Effector memory CD8-positive, alpha-beta T cell (primary cell): Measurements from ENCODE around the gene SHISA2.
A peak's percentile ranks its signal among the peaks of the same experiment; 100 is the strongest.

ENCODE experiments used
- ATAC-seq: fragments of 150-1000 bp; cut with Tn5 transposase; replicated peaks from 2 replicates; pipeline ENCODE4 v1.10.0; 2021; ENCODE audit warnings: mild to moderate bottlenecking, moderate library complexity
- DNase-seq, 3 experiments: peaks; one replicate each; pipeline ENCODE4 v3.0.0; 2021
- H3K27ac Mint-ChIP-seq, 2 donors: one replicate each; pipeline ENCODE4 v1.8.0; 2022; ENCODE audit warnings: mild to moderate bottlenecking in 2 of 2, mixed read lengths in 2 of 2, moderate library complexity in 2 of 2
- H3K27me3 Mint-ChIP-seq, 2 donors: one replicate each; pipeline ENCODE4 v1.8.0; 2022; ENCODE audit warnings: mixed read lengths in 2 of 2
- H3K36me3 Mint-ChIP-seq: one replicate; pipeline ENCODE4 v1.8.0; 2022; ENCODE audit warnings: mild to moderate bottlenecking, moderate library complexity, mixed read lengths; ENCODE audit not compliant: insufficient read depth
- H3K4me1 Mint-ChIP-seq, 2 donors: one replicate each; pipeline ENCODE4 v1.8.0; 2022; ENCODE audit warnings: low read depth in 2 of 2, mixed read lengths in 2 of 2
- H3K4me3 Mint-ChIP-seq, 2 donors: one replicate each; pipeline ENCODE4 v1.8.0; 2022; ENCODE audit warnings: mild to moderate bottlenecking in 2 of 2, mixed read lengths in 2 of 2, moderate library complexity in 2 of 2
- H3K9me3 Mint-ChIP-seq, 2 donors: one replicate each; pipeline ENCODE4 v1.8.0; 2022; ENCODE audit warnings: mixed read lengths in 2 of 2

SHISA2 gene

GRCh38 chr13:26019881-26020870, 31.6 kb downstream of the SHISA2 start:
- no peak overlapping the region for H3K27ac Mint-ChIP-seq
- DNase-seq, result no peak
- H3K36me3 Mint-ChIP-seq, result no peaks in the 10 kb centered on the region
- no peaks in the 10 kb centered on the region for H3K4me1 Mint-ChIP-seq
- peaks cover 10 to 35% of the 10 kb centered on the region in 2 donors for H3K27me3 Mint-ChIP-seq
- no peak for ATAC-seq
- H3K9me3 Mint-ChIP-seq, result no peaks in the 10 kb centered on the region
- H3K4me3 Mint-ChIP-seq, result no peak overlapping the region

DNA sequence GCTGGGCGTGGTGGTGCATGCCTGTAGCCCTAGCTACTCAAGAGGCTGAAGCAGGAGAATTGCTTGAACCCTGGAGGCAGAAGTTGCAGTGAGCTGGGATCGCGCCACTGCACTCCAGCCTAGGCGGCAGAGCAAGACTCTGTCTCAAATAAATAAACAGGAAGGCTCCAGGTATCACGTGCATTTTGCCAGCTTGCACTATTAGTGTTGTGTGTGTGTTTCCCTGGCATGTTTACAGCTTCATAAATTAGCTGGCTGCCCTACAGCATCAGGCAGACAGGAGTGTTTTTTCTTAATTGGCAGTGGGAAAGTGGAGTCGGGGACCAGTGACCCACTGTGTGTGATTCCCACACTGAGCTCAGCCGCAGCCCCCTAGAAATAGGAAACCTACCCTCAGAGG, 32.6 kb downstream of the SHISA2 start:
- DNase-seq (no peak), ATAC-seq (no peak)
- peaks cover 10 to 25% of the 10 kb centered on the region in 2 donors for H3K27me3 Mint-ChIP-seq
- H3K4me3 Mint-ChIP-seq, result no peak overlapping the region
- no peak overlapping the region for H3K27ac Mint-ChIP-seq
- H3K9me3 Mint-ChIP-seq, result no peaks in the 10 kb centered on the region
- H3K36me3 Mint-ChIP-seq, result no peaks in the 10 kb centered on the region
- H3K4me1 Mint-ChIP-seq, result no peaks in the 10 kb centered on the region

GRCh38 chr13:26017932-26018665, 33.7 kb downstream of the SHISA2 start:
- Mint-ChIP-seq H3K4me3 (no peak overlapping the region), H3K27me3 (peaks cover 10 to 30% of the 10 kb centered on the region in 2 donors), H3K36me3 (no peaks in the 10 kb centered on the region), H3K4me1 (peaks cover 0 to 2% of the 10 kb centered on the region in 2 donors), H3K9me3 (no peaks in the 10 kb centered on the region), H3K27ac (peak overlapping the region in 1 of 2 donors; percentile 39)
- DNase-seq (no peak), ATAC-seq (no peak)

DNA sequence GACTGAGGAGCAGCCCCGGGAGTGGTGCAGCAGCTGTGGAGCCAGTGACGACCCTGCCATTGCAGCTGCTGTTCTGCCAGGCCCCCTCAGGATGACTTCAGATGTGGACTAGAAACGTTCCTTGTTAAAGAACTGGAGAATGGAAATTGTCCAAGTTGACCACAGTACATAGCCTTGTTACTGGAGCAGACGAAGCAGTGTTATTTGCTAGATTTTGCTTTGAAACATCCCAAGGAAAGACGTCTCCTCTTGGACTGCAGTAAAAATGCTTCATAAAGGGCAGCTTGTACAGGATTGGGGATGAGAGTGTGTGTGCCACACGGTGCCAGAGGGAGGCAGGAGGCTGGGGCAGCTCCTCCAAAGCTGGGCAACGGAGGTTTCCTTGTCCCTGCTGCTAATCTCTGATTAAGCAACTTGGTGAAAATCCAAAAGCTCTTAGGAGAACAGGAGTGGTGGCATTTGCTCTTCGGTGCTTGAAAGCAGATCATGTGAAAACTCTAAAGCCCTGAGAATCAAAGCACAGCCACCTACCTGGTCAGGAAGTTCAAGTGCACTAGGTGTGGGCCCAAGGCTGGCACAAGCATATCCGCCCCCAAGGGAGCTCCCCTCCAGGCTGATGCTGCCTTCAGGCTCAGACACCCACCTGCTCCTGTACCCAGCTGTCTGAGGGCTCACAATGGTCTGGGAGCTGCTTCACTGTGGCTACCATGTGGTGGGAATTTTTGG, 34.5 kb downstream of the SHISA2 start:
- peak overlapping the region in 1 of 2 donors; percentile 39 for H3K27ac Mint-ChIP-seq

GRCh38 chr13:26016189-26016588, 35.6 kb downstream of the SHISA2 start:
- Mint-ChIP-seq H3K4me3 (no peak overlapping the region), H3K36me3 (no peaks in the 10 kb centered on the region), H3K27me3 (peaks cover 8 to 30% of the 10 kb centered on the region in 2 donors), H3K4me1 (peaks cover 0 to 2% of the 10 kb centered on the region in 2 donors), H3K9me3 (no peaks in the 10 kb centered on the region), H3K27ac (no peak overlapping the region)
- DNase-seq (no peak), ATAC-seq (no peak)

More for the DNA sequence above, 34.5 kb downstream of the SHISA2 start:
- no peak for DNase-seq
- H3K27me3 Mint-ChIP-seq, result peaks cover 10 to 35% of the 10 kb centered on the region in 2 donors
- peaks cover 0 to 2% of the 10 kb centered on the region in 2 donors for H3K4me1 Mint-ChIP-seq
- ATAC-seq, result no peak
- no peaks in the 10 kb centered on the region for H3K36me3 Mint-ChIP-seq
- H3K4me3 Mint-ChIP-seq, result no peak overlapping the region
- no peaks in the 10 kb centered on the region for H3K9me3 Mint-ChIP-seq

DNA sequence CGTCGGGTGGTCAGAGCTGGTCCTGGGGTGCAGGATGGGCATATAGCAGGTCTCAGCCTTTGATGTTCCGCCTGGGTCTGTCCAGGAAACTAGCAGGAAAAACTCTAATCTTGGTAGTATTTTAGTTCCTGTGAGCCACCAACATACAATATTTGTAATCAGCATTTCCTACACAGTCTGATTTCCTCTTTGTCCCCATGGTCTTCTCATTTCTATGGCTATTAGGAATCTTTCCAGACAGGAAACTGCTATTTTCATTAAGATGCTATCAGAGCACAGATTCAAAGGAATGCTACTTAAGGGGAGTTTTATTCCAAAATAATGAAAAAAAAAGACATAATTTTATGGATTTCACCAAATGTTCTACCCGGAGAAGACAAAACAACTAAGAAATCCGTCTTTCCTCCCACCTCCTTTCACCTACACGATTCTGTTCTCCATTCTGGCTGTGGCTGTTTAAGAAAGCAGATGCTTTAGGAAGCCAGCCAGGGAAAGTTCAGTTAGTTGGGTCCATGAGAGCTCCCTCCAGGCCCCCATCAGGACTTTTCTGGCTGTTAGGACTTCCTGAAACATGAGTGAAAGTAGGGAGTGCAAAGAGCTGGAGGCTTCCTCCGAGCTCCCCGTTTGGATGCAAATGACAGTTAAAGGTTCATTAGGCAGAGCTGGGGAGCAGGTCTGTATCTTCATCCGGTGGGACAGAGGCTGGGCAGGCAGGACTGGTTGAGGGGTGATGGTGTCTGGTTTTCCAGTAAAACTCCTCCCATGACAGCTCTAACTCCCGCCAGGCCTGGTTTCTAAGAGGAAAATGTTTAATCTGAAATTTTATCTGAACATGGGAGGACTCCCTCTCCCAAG, 36.3 kb downstream of the SHISA2 start:
- Mint-ChIP-seq H3K27ac (no peak overlapping the region), H3K36me3 (no peaks in the 10 kb centered on the region), H3K4me3 (no peak overlapping the region), H3K9me3 (no peaks in the 10 kb centered on the region), H3K27me3 (peaks cover under 1 to 23% of the 10 kb centered on the region in 2 donors), H3K4me1 (peaks cover 0 to 2% of the 10 kb centered on the region in 2 donors)
- no peak for DNase-seq
- no peak for ATAC-seq

GRCh38 chr13:26012995-26013394, 38.8 kb downstream of the SHISA2 start:
- Mint-ChIP-seq H3K27me3 (peaks cover 0 to 16% of the 10 kb centered on the region in 2 donors), H3K9me3 (no peaks in the 10 kb centered on the region), H3K36me3 (no peaks in the 10 kb centered on the region), H3K4me3 (peak overlapping the region; percentile 76 to 81), H3K27ac (peak overlapping the region; percentile 0 to 74), H3K4me1 (peaks cover 0 to 2% of the 10 kb centered on the region in 2 donors)
- ATAC-seq (no peak), DNase-seq (no peak)

DNA sequence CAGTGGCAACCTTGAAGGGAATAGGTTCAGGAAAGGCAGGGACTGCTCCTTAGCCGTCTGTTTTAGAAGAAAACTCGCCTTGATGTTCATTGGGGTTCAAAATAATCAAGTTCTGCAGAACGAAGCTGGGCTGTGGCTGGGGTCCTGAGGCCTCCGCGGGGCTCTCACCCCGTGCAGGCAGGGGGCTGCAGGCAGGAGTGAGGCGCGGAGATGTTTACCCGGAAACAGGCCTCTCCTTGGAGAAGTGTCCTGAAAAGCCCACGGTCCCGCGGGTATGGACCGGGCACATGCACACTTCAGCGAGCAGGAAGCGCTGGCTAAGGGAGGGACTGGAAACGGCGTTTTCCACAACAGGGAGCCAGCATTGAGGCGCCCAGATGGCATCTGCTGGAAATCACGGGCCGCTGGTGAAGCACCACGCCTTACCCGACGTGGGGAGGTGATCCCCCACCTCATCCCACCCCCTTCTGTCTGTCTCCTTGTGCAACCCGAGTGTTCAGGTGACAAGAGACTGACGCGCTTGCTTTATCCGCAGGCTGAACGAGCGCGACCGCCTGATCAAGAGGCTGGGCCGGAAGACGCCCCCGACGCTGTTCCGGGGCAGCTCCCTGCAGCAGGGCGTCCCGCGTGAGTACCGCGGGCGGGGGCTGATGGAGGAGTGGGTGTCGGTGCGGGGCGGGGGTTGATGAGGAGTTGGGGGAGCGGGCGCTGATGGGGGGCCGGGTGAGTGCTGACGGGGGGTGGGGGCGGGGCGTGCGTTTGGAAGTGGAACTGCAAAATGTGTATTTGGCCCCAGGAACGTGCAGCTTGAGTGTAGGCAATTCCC, 39.6 kb downstream of the SHISA2 start:
- Mint-ChIP-seq H3K36me3 (no peaks in the 10 kb centered on the region), H3K9me3 (no peaks in the 10 kb centered on the region), H3K4me1 (peaks cover 0 to 2% of the 10 kb centered on the region in 2 donors), H3K4me3 (peak overlapping the region; percentile 76 to 81), H3K27ac (peak overlapping the region; percentile 60 to 74), H3K27me3 (peaks cover 5 to 17% of the 10 kb centered on the region in 2 donors)
- peak; percentile 95 for ATAC-seq
- peak; percentile 23 to 37 (median 29) for DNase-seq

- Mint-ChIP-seq H3K27me3 (peaks cover 6 to 19% of the 10 kb centered on the region in 2 donors), H3K4me3 (peak overlapping the region in 1 of 2 donors; percentile 76), H3K4me1 (peaks cover 0 to 2% of the 10 kb centered on the region in 2 donors), H3K36me3 (no peaks in the 10 kb centered on the region), H3K9me3 (no peaks in the 10 kb centered on the region), H3K27ac (peak overlapping the region in 1 of 2 donors; percentile 74)
- no peak for ATAC-seq
- no peak for DNase-seq
Observed at GRCh38 chr13:26011208-26011573, 40.6 kb downstream of the SHISA2 start.

- Mint-ChIP-seq H3K9me3 (peaks cover 0 to under 1% of the 10 kb centered on the region in 2 donors), H3K27me3 (peaks cover 6 to 19% of the 10 kb centered on the region in 2 donors), H3K36me3 (no peaks in the 10 kb centered on the region), H3K27ac (no peak overlapping the region), H3K4me3 (no peak overlapping the region), H3K4me1 (peaks cover 0 to 2% of the 10 kb centered on the region in 2 donors)
- DNase-seq (no peak), ATAC-seq (no peak)
Observed at GRCh38 chr13:26010487-26011207, 41.2 kb downstream of the SHISA2 start.
